Stimulated activated CD8-positive, alpha-beta memory T cell treated with anti-CD3 and anti-CD28 coated beads, Interleukin-12 subunit alpha, Interleukin-12 subunit beta, amount 100 ng/mL, for 1 hour (primary cell): ENCODE data around the gene SCP2.

Experiments
- DNase-seq: peaks from one replicate; pipeline ENCODE4 v3.0.0-alpha.2; 2020; ENCODE audit warnings: low read depth

The SCP2 gene, protein sequence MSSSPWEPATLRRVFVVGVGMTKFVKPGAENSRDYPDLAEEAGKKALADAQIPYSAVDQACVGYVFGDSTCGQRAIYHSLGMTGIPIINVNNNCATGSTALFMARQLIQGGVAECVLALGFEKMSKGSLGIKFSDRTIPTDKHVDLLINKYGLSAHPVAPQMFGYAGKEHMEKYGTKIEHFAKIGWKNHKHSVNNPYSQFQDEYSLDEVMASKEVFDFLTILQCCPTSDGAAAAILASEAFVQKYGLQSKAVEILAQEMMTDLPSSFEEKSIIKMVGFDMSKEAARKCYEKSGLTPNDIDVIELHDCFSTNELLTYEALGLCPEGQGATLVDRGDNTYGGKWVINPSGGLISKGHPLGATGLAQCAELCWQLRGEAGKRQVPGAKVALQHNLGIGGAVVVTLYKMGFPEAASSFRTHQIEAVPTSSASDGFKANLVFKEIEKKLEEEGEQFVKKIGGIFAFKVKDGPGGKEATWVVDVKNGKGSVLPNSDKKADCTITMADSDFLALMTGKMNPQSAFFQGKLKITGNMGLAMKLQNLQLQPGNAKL

DNA sequence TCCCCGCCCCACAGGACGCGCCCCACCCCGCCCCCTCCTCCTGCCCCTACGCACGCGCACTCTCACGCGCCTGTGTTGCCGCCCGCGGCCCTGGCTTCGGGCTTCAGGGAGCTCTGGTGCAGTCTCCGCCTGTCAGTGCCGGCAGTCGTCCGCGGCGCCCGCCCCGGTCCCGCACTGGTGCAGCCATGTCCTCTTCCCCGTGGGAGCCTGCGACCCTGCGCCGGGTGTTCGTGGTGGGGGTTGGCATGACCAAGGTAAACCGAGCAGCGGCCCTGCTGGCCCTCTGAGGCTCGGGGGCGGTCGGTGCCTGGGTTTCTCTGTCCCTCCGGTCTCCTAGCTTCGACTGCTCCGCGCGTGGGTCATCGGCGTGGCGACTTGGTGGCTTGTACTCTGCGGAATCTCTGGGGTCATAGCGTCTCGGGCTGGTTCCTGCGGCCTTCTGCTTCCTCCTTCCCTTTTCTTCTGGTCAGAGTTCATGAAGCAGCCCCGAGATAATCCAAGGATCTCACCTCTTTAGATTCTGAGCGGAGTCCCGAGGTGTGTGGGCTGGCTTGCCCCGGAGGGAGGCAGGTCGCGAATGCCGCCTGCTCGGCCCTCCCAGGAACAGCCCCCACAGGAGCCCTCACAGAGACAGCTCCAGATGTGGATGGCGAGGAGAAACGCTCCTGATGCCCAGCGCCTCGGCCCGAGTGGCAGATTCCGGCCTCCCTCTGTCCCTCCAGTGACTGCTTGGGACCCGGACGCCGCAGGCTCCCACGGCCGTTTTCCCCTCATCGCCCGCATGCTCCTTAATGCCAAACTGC, at the start of gene SCP2:
Gene SCP2, plus strand, starts transcription at position 65 of the 803 bp plus-strand sequence. Its CDS starts 121 bp downstream, at position 186.
- DNase-seq, result peak; percentile 64

DNA sequence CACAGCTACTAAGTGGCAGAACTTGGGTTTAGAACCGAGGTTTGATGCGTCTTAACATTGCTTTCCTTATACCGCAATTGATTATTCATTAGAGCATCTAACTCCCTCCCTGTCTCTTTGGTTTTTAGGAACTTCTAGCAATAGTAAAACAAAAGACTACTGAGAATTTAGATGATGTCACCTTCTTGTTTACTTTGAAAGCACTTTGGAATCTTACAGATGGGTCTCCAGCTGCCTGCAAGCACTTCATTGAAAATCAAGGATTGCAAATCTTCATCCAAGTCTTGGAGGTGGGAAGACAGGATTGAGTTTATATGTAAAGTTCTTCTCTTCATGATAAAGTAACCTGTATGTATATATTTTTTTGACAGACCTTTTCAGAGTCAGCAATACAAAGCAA, 49.5 kb upstream of the SCP2 start:
- DNase-seq, result no peak

- no peak for DNase-seq
Observed at GRCh38 chr1:52880206-52880605, 46.9 kb upstream of the SCP2 start.

GRCh38 chr1:52887483-52887882, 39.6 kb upstream of the SCP2 start:
- no peak for DNase-seq

DNA sequence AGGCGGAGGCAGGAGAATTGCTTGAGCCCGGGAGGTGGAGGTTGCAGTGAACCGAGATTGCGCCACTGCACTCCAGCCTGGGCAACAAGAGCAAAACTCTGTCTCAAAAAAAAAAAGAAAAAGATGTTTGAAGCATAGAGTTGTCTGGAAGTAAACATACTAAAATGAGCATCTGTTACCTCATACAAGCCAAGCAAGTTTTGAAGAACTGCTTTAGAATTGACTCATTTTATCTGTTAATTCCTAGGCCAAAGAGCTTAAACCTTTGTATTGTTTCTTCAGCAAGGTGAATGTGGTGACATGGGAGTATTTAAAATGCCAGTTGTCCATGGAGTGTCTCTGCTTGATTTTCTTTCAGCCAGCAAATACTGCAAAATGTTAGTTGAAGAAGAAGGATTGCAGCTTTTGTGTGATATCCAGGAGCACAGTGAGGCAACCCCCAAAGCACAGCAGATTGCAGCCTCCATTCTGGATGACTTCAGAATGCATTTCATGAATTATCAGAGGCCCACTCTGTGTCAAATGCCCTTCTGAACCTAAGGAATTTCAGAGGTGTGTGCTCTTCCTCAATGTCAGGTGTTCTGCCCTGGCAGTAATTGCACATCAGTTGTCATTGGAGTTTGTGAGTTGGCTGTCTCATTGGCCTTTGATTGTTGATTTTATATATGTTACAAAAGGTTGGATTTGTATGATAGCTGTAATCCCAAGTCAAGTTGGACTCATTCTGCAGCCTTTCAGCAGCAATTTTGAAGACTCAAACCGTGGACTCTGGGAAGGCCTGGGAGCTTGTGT, 34.5 kb upstream of the SCP2 start:
- no peak for DNase-seq

GRCh38 chr1:52899445-52899894, 27.6 kb upstream of the SCP2 start:
- no peak for DNase-seq

DNA sequence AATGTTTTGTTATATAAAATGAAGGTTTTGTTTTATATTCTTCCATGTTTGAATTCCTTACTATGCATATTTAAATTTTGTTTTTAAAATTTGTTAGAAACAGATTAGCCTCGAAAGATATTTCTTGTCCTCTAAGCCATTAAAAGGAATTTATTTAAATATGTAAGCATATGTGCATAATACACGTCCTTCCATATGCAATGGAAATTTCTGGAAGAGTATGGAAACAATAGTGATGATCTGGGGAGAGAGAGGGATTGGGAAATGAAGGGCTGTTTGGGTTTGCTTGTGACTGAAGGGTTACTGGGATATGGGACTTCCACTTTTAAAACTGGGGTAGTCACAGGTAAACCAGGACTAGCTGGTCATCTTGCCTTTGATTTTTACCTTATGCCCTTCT, 26.7 kb upstream of the SCP2 start:
- DNase-seq, result no peak

DNA sequence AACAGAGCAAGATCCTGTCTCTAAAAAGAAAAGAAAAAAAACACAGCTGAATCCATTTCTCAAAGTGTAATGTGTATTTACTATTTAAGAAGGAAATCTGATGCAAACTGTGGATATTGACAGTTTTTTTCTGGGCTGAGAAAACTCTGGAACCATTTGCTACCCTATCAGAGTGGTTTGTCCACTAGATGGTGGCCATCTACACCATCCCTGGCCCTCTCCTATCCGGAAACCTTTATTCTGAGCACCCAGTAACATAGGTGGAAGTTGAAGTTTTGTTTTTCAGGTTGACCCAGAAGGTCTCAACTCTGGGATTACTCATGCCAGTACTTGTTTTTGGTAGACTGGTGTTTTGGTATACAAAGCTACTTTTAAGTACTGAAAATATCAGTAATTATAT, 25.7 kb upstream of the SCP2 start:
- no peak for DNase-seq

DNA sequence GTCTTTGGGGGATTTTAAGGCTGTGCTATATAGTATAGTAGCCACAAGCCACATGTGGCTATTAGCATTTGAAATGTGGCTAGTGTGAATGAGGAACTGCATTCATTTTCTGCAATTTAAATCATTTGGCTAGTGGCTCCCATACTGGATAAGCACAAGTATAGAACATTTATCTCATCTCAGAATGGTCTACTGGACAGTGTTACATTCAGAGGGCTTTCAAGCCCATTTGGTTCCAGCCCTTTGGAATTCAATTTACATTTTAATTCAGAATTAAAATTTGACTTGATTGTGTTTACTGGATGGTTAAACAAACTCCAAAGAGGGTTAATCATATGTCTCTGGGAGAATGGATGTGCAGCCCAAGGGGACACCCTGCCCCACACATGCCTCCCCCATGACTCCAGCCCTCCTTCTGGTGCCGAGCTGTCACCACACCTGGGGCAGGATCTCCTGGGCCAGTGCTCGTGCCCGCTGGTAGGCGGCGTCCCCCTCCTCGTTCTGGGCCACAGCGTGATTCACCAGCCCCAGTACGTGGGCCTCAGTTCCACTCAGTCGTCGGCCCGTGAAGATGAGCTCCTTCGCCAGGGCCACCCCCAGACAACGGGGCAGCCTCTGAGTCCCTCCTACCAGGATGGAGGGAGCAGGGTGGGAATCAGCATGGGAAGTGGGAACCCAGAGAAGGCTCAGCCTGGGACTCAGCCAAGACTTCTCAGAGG, 22.7 kb upstream of the SCP2 start:
- DNase-seq, result no peak

- no peak for DNase-seq
Observed at GRCh38 chr1:52904927-52905698, 22.0 kb upstream of the SCP2 start.

DNA sequence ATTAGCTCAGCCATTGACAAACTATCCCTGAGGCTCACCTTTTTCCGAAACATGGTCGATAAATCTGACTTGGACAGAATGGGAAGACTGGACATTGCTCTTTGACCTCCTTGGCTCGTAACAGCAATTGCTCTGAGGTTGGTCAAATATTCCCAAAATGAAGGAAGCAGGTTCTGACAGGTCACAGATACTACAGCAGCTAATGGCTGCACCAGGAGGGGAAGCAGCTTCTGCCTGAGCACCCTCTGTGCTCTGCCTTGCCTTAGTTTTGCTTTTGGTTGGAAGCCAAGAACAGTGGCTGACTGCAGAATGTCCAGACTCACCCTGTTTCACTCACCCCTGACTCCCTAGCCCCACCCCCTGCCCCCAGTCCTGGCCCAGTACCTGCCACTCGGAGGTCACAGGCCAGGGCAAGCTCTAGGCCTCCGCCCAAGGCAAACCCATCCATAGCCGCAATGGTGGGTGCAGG, 20.9 kb upstream of the SCP2 start:
- DNase-seq, result no peak

GRCh38 chr1:52907068-52907811, 19.8 kb upstream of the SCP2 start:
- no peak for DNase-seq

DNA sequence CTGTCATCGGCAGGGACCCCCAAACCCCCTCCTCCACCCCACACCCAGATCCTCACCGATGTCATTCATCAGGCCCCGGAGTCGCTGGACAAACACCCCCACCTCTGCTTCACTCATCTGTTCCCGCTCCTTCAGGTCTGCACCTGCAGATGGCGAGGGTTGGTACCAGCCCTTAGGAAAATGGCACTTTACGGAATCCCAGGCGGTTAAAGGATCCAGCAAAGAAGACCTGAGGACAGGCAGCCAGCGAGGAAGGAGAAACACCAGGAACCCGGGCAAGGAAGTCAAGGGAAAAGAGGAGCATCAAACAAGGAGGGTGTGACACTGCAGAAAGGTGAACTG, 19.3 kb upstream of the SCP2 start:
- DNase-seq, result no peak

GRCh38 chr1:52911541-52911940, 15.5 kb upstream of the SCP2 start:
- no peak for DNase-seq

- no peak for DNase-seq
Observed at GRCh38 chr1:52913014-52913413, 14.1 kb upstream of the SCP2 start.

GRCh38 chr1:52913537-52913936, 13.5 kb upstream of the SCP2 start:
- no peak for DNase-seq

DNA sequence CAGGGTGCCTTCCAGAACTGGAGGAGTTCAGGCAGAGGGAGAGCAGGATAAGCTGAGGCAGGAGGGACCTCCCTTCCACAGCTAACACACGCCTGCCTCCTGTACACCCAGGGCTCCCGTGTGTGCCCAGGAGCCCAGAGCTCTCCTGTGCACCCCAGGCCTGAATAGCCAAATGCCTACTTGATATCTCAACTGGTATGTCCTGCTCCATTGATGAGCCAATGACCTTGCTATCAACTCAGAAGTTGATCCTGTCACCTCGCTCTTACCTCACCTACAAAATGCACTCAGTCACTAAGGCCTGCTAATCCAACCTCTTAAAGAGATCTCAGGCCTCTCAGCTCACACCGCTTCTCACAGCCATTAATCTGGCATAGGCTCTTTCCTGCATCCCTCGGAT, 12.6 kb upstream of the SCP2 start:
- DNase-seq, result no peak

DNA sequence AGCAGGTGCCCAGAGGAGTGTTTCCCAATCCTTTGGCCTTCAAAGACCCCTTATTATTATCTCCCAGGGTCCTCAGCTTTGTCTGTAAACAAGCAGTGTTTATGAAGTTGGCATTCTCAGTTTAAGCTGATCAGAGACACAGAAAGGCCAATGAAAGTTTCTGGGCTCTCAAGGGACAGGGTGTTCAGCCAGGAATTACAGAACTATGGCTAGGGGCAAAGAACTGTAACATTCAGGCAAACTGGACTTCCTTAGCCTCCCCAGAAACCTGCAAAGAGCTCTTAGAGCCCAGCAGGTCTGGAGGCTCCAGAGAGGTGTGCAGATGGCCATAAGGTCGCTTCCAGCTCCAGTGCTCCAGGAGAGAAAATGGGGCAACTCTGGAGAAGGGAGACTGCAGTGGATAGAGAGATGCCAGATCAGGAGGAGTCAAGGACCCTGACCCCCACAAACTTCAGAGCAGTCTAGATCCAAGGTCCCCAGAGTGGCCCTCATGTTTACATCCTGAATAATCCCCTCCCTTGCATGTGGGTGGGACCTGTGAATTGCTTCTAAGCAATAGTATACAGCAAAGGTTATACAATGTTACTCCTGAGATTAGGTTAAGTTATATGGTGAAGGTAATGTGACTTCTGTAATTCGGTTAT, 11.7 kb upstream of the SCP2 start:
- DNase-seq, result no peak

GRCh38 chr1:52915855-52916220, 11.2 kb upstream of the SCP2 start:
- DNase-seq, result no peak
